Measurements from ENCODE around the gene POTEI. TPM values are rescaled to one million over a fixed set of nuclear protein-coding genes. Genes with fewer than 3 reads are reported as not detected.
A peak's percentile ranks its signal among the peaks of the same experiment; 100 is the strongest.
"Not testable (repeated sequence)": the region's sequence is repeated elsewhere in the genome, so short reads cannot be mapped to it uniquely, and the experiment has no call there.

POTEI gene
- total RNA-seq, result under 1 TPM in 2 of 3 donors, not detected in 1; 0.07 to 0.14 TPM
- long read RNA-seq, donor 1, result 0 reads
- long read RNA-seq, donor 2, partial matches to known transcripts, result 0 of 1 reads
- long read RNA-seq, donor 2, other reads (novel, unspliced or antisense), result 1 of 1 reads

- intact Hi-C loops (cut with DNase I, micrococcal nuclease); H3K36me3 ChIP-seq (ENCODE audit: low read depth); H3K4me1 ChIP-seq (ENCODE audit: low read depth); ATAC-seq; DNase-seq; H3K4me3 ChIP-seq; H3K9me3 ChIP-seq: not testable (repeated sequence)
Observed at GRCh38 chr2:130509228-130509627, at the start of gene POTEI. Gene POTEI, minus strand, starts transcription at chr2:130509328. Its CDS starts 93 bp downstream, at chr2:130509235.

DNA sequence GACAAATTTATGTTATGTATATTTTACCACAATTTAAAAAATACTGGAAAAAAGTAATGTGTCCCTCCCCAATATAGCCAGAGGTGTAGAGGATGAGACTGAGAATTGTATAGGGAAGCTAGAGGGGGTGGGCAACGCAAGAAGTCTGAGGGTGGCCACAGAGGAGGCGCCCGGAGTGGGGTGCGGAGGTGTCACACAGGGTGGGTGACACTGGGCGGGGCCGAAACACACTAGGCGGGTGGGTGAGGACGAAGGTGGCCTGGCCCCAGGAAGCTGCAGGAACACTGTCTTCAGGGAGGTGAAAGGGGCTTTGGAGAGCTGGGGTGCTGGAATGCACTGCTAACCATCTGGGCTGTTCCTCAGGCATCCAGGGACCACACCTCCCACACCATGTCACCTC, 47.3 kb upstream of the POTEI start:
- ATAC-seq; H3K4me1 ChIP-seq (ENCODE audit: low read depth); DNase-seq; H3K9me3 ChIP-seq; H3K36me3 ChIP-seq (ENCODE audit: low read depth); H3K4me3 ChIP-seq; intact Hi-C loops (cut with DNase I, micrococcal nuclease): not testable (repeated sequence)

DNA sequence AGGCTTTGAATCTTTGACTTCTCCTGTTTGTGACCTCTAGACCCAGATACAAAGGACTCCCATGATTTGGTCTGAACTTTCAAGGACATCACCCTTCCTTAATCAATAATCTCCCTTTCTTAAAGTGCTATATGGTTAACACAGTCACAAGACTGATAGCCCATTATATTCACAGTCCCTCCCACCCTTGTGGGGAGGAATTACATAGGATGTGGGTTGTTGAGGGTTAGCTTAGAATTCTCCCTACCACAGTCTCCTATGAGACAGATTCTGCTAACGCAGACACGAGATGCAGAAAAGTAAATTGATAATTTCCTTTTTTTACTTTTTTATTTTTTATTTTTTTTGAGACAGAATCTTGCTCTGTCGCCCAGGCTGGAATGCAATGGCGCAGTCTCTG, 45.0 kb upstream of the POTEI start:
- ATAC-seq; H3K36me3 ChIP-seq (ENCODE audit: low read depth): not testable (repeated sequence)

DNA sequence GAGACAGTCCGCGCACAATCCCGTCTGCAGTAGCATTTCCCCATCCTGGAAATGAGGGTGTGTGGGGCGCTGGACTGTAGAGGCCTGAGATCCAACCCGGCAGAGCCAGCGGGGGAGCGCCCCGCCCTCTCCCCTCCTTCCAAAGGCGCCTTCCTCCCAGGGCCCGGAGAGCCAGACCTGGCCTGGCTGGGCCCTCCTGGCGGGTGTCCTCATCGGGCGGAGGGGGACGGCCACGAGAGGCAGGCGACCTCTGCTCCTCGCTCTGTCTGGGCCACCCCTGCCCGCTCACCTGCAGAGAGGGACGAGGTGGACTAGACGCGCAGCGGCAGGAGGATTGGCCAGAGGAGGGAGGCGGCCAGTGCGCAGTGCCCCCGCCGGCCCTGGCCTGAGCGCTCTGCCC, 40.3 kb upstream of the POTEI start:
- DNase-seq; ATAC-seq; H3K4me1 ChIP-seq (ENCODE audit: low read depth); H3K36me3 ChIP-seq (ENCODE audit: low read depth); H3K4me3 ChIP-seq; H3K9me3 ChIP-seq; intact Hi-C loops (cut with DNase I, micrococcal nuclease): not testable (repeated sequence)

More for the DNA sequence above, 45.0 kb upstream of the POTEI start:
- H3K4me3 ChIP-seq; intact Hi-C loops (cut with DNase I, micrococcal nuclease); DNase-seq; H3K4me1 ChIP-seq (ENCODE audit: low read depth); H3K9me3 ChIP-seq: not testable (repeated sequence)

DNA sequence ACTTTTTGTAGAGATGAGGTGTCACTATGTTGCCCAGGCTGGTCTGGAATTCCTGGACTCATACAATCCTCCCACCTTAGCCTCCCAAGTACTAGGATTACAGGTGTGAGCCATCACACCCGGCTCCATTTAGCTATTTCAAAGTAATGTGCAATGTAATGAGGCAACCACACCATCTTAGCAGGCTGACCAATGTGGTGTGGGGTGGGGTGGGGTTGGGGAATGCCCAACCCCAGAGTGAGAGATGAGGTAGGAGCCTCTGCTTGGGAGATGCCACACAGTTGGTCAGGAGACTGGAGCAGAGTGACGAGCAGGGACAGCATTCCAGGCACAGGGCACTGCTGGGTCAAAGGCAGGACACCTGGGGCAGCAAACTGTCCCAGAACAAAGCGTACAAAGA, 39.3 kb upstream of the POTEI start:
- H3K4me1 ChIP-seq (ENCODE audit: low read depth); H3K4me3 ChIP-seq; DNase-seq; ATAC-seq; H3K9me3 ChIP-seq; intact Hi-C loops (cut with DNase I, micrococcal nuclease); H3K36me3 ChIP-seq (ENCODE audit: low read depth): not testable (repeated sequence)

- DNase-seq; H3K9me3 ChIP-seq; ATAC-seq; H3K36me3 ChIP-seq (ENCODE audit: low read depth); intact Hi-C loops (cut with DNase I, micrococcal nuclease); H3K4me1 ChIP-seq (ENCODE audit: low read depth); H3K4me3 ChIP-seq: not testable (repeated sequence)
Observed at GRCh38 chr2:130544978-130545377, 35.9 kb upstream of the POTEI start.

GRCh38 chr2:130543785-130544528, 34.8 kb upstream of the POTEI start:
- H3K4me1 ChIP-seq (ENCODE audit: low read depth); ATAC-seq; H3K36me3 ChIP-seq (ENCODE audit: low read depth); DNase-seq; intact Hi-C loops (cut with DNase I, micrococcal nuclease); H3K9me3 ChIP-seq; H3K4me3 ChIP-seq: not testable (repeated sequence)

- H3K4me3 ChIP-seq; intact Hi-C loops (cut with DNase I, micrococcal nuclease); H3K4me1 ChIP-seq (ENCODE audit: low read depth); DNase-seq; H3K9me3 ChIP-seq; H3K36me3 ChIP-seq (ENCODE audit: low read depth): not testable (repeated sequence)
- peak; percentile 31 for ATAC-seq
Observed at GRCh38 chr2:130542789-130543188, 33.7 kb upstream of the POTEI start.

DNA sequence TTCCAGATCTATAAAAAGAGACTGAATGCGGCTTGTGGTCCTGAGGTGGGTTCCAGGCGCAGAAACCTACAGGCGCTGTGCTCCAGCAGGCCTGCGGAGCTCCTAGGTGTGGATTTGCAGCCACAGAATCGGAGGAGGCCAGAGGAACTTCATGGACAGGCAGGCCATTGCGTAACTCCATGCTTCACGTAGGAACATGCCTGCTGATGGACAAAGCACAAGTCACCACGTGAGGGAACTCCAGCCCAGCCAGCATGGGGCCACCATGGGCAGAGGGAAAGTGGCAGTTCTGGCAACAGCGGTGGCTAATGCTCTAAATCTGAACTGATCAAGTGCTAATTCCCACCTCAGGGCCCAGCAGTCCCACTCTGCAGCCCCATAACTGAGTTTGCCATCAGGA, 29.1 kb upstream of the POTEI start:
- H3K4me1 ChIP-seq (ENCODE audit: low read depth); DNase-seq; intact Hi-C loops (cut with DNase I, micrococcal nuclease); H3K4me3 ChIP-seq; H3K36me3 ChIP-seq (ENCODE audit: low read depth); H3K9me3 ChIP-seq; ATAC-seq: not testable (repeated sequence)

DNA sequence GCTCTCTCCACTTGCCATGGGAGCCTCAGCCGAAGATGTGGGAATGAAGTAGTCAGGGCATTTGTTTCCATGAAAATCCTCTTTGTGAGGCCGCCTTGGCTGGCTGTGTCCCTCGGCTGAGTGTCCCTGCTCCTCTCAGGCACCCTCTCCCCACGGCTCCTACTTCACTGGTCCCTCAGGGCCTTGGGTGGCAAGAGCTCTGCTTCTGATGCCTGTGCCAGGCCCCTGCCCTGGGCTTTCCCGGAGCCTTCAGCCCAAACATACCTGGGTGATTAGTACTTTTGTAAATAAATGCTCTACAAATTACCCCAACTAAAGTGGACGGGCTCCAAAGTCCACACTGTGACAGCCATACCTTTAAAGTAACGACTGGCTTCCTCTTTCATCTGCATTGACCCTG, 27.5 kb upstream of the POTEI start:
- DNase-seq; H3K36me3 ChIP-seq (ENCODE audit: low read depth); H3K9me3 ChIP-seq; intact Hi-C loops (cut with DNase I, micrococcal nuclease); H3K4me1 ChIP-seq (ENCODE audit: low read depth); H3K4me3 ChIP-seq: not testable (repeated sequence)
- peak; percentile 45 for ATAC-seq

DNA sequence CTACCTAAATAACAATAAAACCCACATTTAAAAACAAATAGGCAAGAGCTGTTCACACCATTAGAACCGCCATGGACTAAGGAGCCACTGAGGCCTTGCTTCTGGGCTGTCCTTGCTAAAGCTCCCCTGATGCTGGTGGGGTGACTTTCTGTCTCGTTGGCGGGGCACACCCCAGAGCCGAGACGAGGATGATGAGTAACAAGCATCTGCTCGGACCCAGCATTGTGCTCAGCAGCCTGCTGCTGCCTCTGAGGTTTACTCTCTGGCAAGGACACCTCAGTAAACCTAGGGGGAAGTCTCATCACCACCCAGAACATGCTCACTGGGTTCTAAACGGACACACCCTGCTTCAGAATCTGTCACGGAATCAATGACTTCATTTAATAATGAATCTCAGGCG, 22.5 kb upstream of the POTEI start:
- DNase-seq; ATAC-seq; H3K4me3 ChIP-seq; H3K4me1 ChIP-seq (ENCODE audit: low read depth); H3K9me3 ChIP-seq; intact Hi-C loops (cut with DNase I, micrococcal nuclease); H3K36me3 ChIP-seq (ENCODE audit: low read depth): not testable (repeated sequence)

GRCh38 chr2:130531225-130531624, 22.1 kb upstream of the POTEI start:
- DNase-seq; H3K4me1 ChIP-seq (ENCODE audit: low read depth); intact Hi-C loops (cut with DNase I, micrococcal nuclease); H3K36me3 ChIP-seq (ENCODE audit: low read depth); H3K4me3 ChIP-seq; ATAC-seq; H3K9me3 ChIP-seq: not testable (repeated sequence)

DNA sequence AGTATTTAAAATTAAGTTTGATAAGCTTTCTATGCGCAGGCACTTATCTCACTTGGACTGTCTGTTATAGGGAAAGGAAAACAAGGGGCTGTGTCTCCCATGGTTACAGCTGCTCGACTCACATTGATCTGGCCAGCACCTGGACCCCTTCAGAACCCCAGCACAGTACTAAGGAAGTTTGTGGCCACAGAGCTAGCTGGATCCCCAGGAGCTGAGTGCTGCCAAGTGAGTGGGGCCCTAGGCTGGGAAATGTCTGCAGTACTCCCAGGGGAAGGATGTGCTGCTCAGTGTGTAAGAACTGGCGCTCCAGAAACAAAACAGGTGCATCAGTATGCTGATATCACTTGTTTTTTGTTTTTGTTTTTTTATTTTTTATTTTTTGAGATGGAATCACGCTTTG, 21.1 kb upstream of the POTEI start:
- ATAC-seq; DNase-seq; H3K9me3 ChIP-seq; H3K4me1 ChIP-seq (ENCODE audit: low read depth); H3K36me3 ChIP-seq (ENCODE audit: low read depth); intact Hi-C loops (cut with DNase I, micrococcal nuclease); H3K4me3 ChIP-seq: not testable (repeated sequence)

DNA sequence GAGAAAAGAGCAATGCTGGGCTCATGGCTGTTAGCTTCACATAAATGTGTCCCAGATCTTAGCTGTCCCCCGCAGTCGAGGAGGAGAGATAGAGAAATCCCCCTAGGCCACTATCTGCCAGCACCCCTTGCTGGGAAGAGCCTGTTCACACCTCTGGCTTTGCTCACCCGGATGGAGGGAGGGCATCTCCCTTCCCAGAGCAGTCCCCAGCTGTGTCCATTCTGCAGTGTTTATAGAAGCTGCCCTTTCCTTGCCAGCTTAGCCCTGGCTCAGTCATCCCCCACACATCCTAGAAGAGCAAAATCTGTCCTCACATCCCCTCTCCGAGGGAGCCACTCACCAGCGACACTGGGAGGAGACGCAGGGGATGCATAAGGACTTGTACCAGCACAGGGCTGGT, 20.4 kb upstream of the POTEI start:
- H3K4me1 ChIP-seq (ENCODE audit: low read depth); ATAC-seq; H3K36me3 ChIP-seq (ENCODE audit: low read depth); intact Hi-C loops (cut with DNase I, micrococcal nuclease); DNase-seq; H3K4me3 ChIP-seq; H3K9me3 ChIP-seq: not testable (repeated sequence)
